ENCODE measurements around the gene TRAF3IP3. TPM values are rescaled to one million over a fixed set of nuclear protein-coding genes. Genes with fewer than 3 reads are reported as not detected.
"Not testable (repeated sequence)": the region's sequence is repeated elsewhere in the genome, so short reads cannot be mapped to it uniquely, and the experiment has no call there.

TRAF3IP3 gene
- total RNA-seq, 1 donor from 2014 or later = under 0.01 TPM

- DNase-seq (ENCODE audit: low spot score in 2 of 2) = no peak
- FAIRE-seq = no peak
Observed at GRCh38 chr1:209790286-209791193, 34.7 kb downstream of the TRAF3IP3 start.

GRCh38 chr1:209791920-209792319 is 36.1 kb downstream of the TRAF3IP3 start:
- FAIRE-seq (no peak), DNase-seq (ENCODE audit: low spot score in 2 of 2) (no peak)

- not testable (repeated sequence) for FAIRE-seq; DNase-seq (ENCODE audit: low spot score in 2 of 2)
Observed at GRCh38 chr1:209793711-209794110, 37.9 kb downstream of the TRAF3IP3 start.

- FAIRE-seq = no peak
- DNase-seq (ENCODE audit: low spot score in 2 of 2) = no peak
Observed at GRCh38 chr1:209797978-209798639, 42.3 kb downstream of the TRAF3IP3 start.

- DNase-seq (ENCODE audit: low spot score in 2 of 2) = no peak
- FAIRE-seq = no peak
Observed at GRCh38 chr1:209800984-209801834, 45.4 kb downstream of the TRAF3IP3 start.

- no peak for DNase-seq (ENCODE audit: low spot score in 2 of 2)
- no peak for FAIRE-seq
Observed at GRCh38 chr1:209802117-209802779, 46.4 kb downstream of the TRAF3IP3 start.

- no peak for FAIRE-seq
- DNase-seq (ENCODE audit: low spot score in 2 of 2) = no peak
Observed at GRCh38 chr1:209802780-209803152, 46.9 kb downstream of the TRAF3IP3 start.

GRCh38 chr1:209803568-209803967 is 47.7 kb downstream of the TRAF3IP3 start:
- no peak for FAIRE-seq

GRCh38 chr1:209805341-209805781 is 49.5 kb downstream of the TRAF3IP3 start:
- FAIRE-seq = no peak
- no peak for DNase-seq (ENCODE audit: low spot score in 2 of 2)

More at GRCh38 chr1:209803568-209803967, 47.7 kb downstream of the TRAF3IP3 start:
- no peak for DNase-seq (ENCODE audit: low spot score in 2 of 2)

GRCh38 chr1:209805875-209806760 is 50.3 kb downstream of the TRAF3IP3 start, which contains the start of gene IRF6:
Gene IRF6, minus strand, starts transcription at chr1:209806142. Its CDS starts 4,729 bp downstream, at chr1:209801413.
- peak in 1 of 2 donors; percentile 35 for DNase-seq (ENCODE audit: low spot score in 2 of 2)
- FAIRE-seq = no peak

GRCh38 chr1:209807509-209807908 is 51.7 kb downstream of the TRAF3IP3 start:
- FAIRE-seq = no peak
- no peak for DNase-seq (ENCODE audit: low spot score in 2 of 2)

GRCh38 chr1:209808059-209808581 is 52.3 kb downstream of the TRAF3IP3 start:
- DNase-seq (ENCODE audit: low spot score in 2 of 2) = no peak
- FAIRE-seq = no peak

- FAIRE-seq (no peak), DNase-seq (ENCODE audit: low spot score in 2 of 2) (no peak)
Observed at GRCh38 chr1:209809611-209810010, 53.8 kb downstream of the TRAF3IP3 start.

GRCh38 chr1:209810783-209811182 is 54.9 kb downstream of the TRAF3IP3 start:
- FAIRE-seq (no peak), DNase-seq (ENCODE audit: low spot score in 2 of 2) (no peak)

GRCh38 chr1:209813902-209814301 is 58.0 kb downstream of the TRAF3IP3 start:
- FAIRE-seq = no peak
- no peak for DNase-seq (ENCODE audit: low spot score in 2 of 2)

GRCh38 chr1:209815490-209815889 is 59.6 kb downstream of the TRAF3IP3 start:
- no peak for DNase-seq (ENCODE audit: low spot score in 2 of 2)
- no peak for FAIRE-seq

- DNase-seq (ENCODE audit: low spot score in 2 of 2) (no peak), FAIRE-seq (no peak)
Observed at GRCh38 chr1:209815931-209816341, 60.1 kb downstream of the TRAF3IP3 start.

GRCh38 chr1:209816923-209817322 is 61.1 kb downstream of the TRAF3IP3 start:
- no peak for FAIRE-seq

GRCh38 chr1:209817691-209818090 is 61.8 kb downstream of the TRAF3IP3 start:
- FAIRE-seq (no peak), DNase-seq (ENCODE audit: low spot score in 2 of 2) (no peak)

More at GRCh38 chr1:209816923-209817322, 61.1 kb downstream of the TRAF3IP3 start:
- DNase-seq (ENCODE audit: low spot score in 2 of 2) = no peak

Measured in frontal cortex (tissue), 4 donors.